ENCODE measurements around the gene MUL1. TPM values are rescaled to one million over a fixed set of nuclear protein-coding genes. Genes with fewer than 3 reads are reported as not detected.

Gene MUL1
- total RNA-seq, 1 donor from 2014 or later = 31.1 TPM

- Mint-ChIP-seq H3K9me3 (no peaks in the 10 kb centered on the region), H3K4me3 (peak overlapping the region; percentile 89), H3K4me1 (ENCODE audit: unreplicated experiment) (peaks cover 4% of the 10 kb centered on the region), H3K36me3 (no peaks in the 10 kb centered on the region), H3K27me3 (peaks cover 15% of the 10 kb centered on the region), H3K27ac (peak overlapping the region; percentile 51)
- TF ChIP-seq CTCF (conservative IDR thresholded peaks at IDR 0.05) = no peak
- DNase-seq (ENCODE audit: extremely low spot score, unreplicated experiment) = no peak
Measured at GRCh38 chr1:20508411-20508771, 440 bp upstream of the MUL1 start.

GRCh38 chr1:20507248-20507563, 745 bp downstream of the MUL1 start:
- Mint-ChIP-seq H3K27me3 (peaks cover 11% of the 10 kb centered on the region), H3K4me3 (peak overlapping the region; percentile 89), H3K36me3 (no peaks in the 10 kb centered on the region), H3K9me3 (no peaks in the 10 kb centered on the region), H3K4me1 (ENCODE audit: unreplicated experiment) (peaks cover 4% of the 10 kb centered on the region), H3K27ac (peak overlapping the region; percentile 51)
- no peak for TF ChIP-seq CTCF (conservative IDR thresholded peaks at IDR 0.05)
- no peak for DNase-seq (ENCODE audit: extremely low spot score, unreplicated experiment)

GRCh38 chr1:20505488-20505887, 2.5 kb downstream of the MUL1 start:
- TF ChIP-seq CTCF (conservative IDR thresholded peaks at IDR 0.05) = no peak
- Mint-ChIP-seq H3K9me3 (no peaks in the 10 kb centered on the region), H3K4me3 (peak overlapping the region; percentile 39), H3K4me1 (ENCODE audit: unreplicated experiment) (peaks cover 4% of the 10 kb centered on the region), H3K27ac (no peak overlapping the region), H3K36me3 (no peaks in the 10 kb centered on the region), H3K27me3 (no peaks in the 10 kb centered on the region)
- DNase-seq (ENCODE audit: extremely low spot score, unreplicated experiment) = no peak

GRCh38 chr1:20500716-20501115, 7.2 kb downstream of the MUL1 start:
- DNase-seq (ENCODE audit: extremely low spot score, unreplicated experiment) = no peak
- no peak overlapping the region for H3K27ac Mint-ChIP-seq
- H3K27me3 Mint-ChIP-seq = no peaks in the 10 kb centered on the region
- no peak overlapping the region for H3K4me3 Mint-ChIP-seq
- H3K4me1 Mint-ChIP-seq (ENCODE audit: unreplicated experiment) = peaks cover 3% of the 10 kb centered on the region
- no peaks in the 10 kb centered on the region for H3K9me3 Mint-ChIP-seq
- no peak for TF ChIP-seq CTCF (conservative IDR thresholded peaks at IDR 0.05)
- no peaks in the 10 kb centered on the region for H3K36me3 Mint-ChIP-seq

- no peaks in the 10 kb centered on the region for H3K9me3 Mint-ChIP-seq
- no peak overlapping the region for H3K4me3 Mint-ChIP-seq
- peaks cover 3% of the 10 kb centered on the region for H3K4me1 Mint-ChIP-seq (ENCODE audit: unreplicated experiment)
Measured at GRCh38 chr1:20499718-20500117, 8.2 kb downstream of the MUL1 start.

More at GRCh38 chr1:20499718-20500117, 8.2 kb downstream of the MUL1 start:
- Mint-ChIP-seq H3K27ac (no peak overlapping the region), H3K27me3 (no peaks in the 10 kb centered on the region), H3K36me3 (no peaks in the 10 kb centered on the region)
- DNase-seq (ENCODE audit: extremely low spot score, unreplicated experiment) = no peak
- no peak for TF ChIP-seq CTCF (conservative IDR thresholded peaks at IDR 0.05)

All from type B pancreatic cell (in vitro differentiated cells).